DMS153 treated with DMSO at 0.1 percent for 48 hours (cell line): Measurements from ENCODE around the gene COBL.
A peak's percentile ranks its signal among the peaks of the same experiment; 100 is the strongest.

Experiments
- DNase-seq: peaks from one replicate; lab custom pipeline; 2025; ENCODE audit not compliant: unreplicated experiment; lab: John Stamatoyannopoulos, UW

COBL gene

DNA sequence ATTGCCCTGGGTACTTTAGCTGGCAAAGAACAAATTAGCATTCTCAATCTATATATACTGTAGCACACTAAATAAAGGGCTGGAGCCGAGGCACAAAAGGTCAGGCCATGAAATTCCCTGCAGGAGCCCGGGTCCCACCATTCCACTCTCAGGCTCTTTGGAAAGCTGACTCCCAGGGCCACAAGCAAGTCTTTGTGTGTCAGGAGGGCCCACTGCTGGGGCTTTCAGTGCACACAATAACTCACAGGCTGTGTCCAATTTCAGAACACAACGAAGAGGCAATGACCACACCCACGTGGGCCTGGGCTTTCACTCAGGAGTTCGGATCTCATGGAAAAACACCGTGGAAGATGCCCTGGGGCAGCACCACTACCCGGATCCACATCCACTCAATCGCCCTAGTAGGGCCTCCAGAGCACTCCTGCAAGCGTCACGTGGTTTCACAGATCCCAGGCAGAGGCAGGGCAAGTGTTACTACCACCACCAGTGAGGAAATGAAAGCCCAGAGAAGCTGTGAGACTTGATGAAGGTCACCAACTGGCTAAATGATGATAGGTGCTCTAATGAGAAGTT, 60.3 kb downstream of the COBL start:
- no peak for DNase-seq

DNA sequence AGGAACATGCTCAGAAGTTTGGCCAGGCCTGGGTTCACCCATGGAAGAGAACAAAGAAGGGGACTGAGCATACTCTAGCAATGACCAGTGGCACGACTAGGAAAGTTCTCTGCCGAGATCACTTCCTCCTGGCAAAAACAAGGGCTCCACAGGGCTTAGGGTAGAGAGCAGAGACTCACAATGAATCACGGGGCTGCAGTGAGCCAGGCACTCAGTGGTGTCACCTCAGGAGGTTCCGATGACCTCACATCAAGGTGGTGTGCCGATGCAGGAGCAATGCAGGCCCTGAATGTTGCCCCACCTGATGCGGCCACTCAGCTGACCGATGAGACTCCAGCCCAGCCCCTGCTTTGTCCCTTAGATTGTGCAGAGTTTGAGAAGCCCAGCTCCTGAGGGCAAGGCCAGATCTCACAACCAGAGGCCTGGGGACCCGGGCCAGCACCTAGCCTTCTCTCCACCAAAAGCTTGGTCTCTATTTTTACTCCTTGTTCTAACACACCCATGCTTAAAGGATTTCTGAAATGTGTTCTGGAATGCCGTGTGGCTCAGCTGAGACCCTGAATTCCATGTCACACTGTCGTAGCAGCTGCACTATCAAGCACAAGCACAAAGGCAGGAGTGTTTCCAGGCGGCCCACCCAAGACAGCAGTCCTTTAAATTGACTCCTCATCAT, 60.9 kb downstream of the COBL start:
- no peak for DNase-seq

DNA sequence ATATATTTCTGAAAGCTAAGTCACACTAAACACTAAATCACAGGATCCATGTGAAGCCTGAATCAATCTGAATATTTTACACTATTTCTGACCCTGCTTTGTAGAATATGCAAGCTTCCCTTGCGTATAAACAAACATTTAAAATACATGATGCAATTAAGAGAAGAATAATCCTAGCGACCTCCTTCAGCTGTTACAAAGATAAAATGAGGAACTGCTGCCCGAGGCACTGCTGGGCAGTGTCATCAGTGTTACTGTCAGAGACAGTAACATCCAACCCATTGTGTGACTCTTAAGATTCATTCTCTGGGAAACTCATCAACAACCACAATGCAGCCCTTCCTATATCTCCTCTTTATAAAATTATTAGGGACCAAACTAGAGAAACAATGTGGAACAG, 61.6 kb downstream of the COBL start:
- no peak for DNase-seq

DNA sequence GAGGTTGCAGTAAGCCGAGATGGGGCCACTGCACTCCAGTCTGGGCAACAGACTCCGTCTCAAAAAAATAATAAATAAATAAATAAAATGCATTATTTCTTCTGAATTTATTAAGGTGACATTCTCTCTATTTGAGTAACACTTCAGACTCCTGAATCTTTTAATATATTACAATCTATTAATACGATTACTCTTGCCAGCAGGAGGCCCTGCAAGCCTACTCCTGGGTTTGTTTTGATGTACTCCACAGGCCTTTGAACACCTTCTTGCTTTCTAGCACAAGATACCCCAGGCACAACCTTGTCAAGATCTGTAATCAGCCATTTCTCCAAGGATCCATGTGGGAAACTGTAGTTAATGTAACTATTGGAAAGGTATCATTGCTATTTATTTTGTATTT, 63.5 kb downstream of the COBL start:
- peak; percentile 51 for DNase-seq

DNA sequence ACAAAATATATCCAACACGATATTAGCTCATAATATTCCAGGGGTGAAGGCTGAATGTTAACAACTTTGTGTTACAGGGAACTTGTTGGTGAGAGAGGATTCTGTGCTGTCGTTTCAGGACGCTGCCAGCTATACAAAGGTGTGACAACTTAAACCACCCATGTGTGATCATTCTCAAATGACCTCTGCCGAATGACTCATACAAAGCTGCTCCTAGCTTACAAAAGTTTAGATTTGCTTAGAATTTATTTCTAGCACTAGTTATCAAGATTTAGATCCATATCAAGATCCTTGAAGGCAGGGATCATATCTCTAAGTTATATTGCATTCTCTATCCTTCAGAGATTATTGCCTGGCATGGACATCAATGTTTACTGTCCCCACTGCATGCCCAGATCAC, 65.3 kb downstream of the COBL start:
- no peak for DNase-seq

DNA sequence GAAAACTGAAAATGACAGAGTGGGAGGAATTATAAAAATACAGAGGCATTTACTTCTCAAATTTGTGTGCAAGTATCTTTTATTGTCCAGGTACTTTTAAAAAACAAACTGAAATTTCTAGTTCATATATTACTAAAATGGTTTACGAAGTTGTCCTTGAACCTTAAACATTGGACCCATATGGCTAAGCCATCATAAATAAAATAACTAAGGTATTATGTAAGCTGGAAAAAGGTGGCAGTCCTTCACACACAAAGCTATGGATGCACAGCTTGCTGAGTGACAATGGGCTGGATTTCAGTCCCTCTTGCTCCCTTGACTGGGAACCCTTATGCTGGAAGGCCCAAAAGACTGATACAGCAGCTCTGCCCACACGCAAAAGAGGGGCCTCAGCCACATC, 66.1 kb downstream of the COBL start:
- no peak for DNase-seq

DNA sequence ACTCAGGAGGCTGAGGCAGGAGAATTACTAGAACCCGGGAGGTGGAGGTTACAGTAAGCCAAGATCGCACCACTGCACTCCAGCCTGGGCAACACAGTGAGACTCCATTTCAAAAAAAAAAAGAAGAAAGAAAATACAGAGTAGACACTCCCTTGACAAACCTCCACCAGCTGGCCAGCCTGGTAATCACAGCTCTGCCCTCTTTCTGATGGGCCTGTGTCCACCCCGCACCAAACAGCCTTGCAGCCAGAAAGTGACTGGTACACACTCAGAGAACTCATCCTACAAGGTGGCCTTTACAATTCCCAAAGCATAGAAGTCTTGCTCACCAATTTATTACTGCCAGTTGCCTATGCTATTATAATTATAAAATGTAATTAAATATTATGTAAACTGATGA, 66.6 kb downstream of the COBL start:
- DNase-seq, result no peak

DNA sequence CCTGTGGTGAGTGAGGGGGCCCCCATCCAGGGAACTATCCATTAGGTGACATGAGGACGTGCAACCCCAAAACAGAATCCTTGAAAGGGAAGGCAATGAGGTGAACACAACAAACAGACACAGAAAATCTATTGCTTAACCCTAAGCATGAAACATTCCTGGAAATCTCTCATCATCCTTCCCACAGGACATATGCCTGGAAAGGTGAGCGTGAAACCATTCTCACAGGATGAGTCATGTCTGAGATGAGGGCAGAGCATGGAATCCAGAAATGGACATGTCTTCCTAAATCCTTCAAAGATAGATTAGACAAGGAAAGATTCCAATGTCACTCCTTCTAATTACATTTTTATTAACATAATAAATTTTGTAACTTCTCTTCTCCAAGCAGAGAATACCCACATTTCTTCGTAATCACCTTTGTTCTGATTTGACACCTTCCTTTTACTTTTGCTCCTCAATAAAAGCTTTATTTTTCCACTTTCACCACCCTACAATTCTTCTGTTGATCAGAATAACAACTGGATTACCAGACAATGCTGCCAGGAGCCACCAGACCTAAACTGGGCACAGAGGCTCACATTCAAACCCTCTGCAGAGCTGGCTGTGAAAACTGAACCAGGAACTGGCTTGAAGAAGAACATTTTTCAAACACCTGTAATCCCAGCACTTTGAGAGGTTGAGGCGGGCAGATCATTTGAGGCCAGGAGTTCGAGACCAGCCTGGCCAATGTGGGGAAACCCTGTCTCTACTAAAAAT, 67.2 kb downstream of the COBL start:
- DNase-seq, result no peak

DNA sequence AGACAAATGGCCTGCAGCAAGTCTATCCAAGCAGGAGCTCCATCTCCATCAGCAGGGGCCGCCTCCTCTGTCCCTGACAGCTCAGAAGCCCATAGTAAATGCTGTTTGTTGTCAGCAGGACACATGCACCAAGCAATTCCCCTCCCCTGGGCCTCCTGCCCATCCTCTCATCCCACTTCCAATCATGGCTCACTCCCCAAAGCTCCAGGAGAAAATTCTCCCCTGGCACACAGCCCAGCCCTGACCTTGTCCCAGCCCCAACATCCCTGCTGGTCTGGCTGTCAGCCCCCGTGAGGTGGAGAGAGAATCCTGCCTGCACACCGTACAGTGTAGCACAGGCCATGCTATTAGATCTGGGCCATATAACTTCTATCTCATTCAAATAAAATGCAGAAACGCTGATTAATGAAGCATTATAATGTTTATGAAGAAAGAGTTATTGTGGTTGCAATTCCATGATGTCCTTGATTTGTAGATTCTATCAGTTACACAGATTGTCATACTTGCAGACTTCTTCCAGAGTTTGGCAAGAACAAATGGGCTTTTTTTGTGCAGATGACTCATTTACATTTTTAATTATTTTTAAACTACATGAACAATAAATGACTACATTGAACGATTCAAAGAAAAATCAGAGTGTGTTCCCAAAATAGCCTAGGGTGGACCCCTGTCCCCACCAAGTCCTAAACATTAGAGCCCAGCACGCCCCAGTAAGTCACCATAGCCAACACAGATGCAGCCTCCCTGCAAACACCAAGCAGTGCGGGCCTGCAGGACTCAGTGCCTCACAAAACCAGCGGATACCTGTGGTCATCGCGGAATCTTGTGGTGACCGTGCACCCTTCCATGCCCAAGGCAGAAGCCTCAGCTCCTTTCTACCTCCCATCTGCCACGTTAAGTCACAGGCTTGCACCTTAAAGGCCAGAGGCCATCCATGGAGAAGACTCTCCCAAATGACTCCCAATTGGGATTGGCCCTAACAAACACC, 70.1 kb downstream of the COBL start:
- DNase-seq, result no peak

DNA sequence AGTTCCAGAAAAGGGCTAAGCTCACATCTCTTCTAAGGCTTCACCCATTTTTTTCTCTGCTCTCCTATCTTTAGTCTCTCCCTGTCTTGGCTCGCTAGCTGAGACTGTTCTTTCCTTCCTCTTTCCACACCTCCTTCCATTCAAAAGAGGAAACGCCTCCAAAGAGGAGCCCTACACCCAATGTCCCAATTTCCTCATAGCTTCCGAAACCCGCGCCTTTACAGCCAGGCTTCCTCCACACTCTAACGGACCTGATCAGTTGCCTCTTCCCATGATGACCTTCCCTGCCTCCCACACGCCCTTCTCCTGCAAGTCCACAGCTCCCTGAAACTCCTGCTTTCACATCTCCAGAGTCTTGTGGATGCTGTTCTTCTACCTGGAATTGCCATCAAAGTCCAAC, 71.7 kb downstream of the COBL start:
- no peak for DNase-seq

DNA sequence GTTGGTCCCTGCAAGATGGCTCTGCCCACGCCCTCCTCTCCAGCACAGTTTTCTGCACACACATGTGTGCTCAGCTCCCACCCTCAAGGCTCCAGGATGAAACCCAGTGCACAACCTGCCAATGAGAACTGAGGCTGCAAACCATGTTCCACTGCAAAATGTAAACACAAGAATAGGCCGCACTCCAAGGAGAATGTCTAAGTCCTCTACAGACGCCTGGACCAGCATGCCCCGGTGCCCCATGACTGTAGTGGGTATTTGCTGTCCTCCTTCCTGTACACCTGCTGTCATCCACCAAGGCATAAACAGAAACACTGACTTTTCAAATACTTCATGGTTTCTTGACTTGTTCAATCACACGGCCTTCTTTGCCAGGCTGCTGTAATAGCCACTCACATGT, 72.6 kb downstream of the COBL start:
- no peak for DNase-seq

DNA sequence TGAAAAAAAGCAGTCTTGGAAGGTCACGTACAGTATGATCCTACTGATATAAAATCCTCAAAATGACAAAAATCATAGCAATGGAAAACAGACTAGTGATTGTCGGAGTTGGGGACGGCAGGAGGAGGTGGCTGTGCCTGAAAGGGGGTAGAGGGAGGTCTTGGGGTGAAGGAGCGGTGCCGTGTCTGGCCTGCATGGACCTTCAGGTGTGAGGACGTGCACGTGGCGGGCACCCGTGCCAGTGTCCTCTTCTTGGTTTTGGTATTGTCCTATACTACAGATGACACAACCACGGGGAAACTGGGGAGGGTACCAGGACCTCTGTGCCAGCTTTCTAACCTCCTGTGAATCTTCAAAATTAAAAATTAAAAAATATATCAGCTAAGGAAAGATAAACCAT, 73.0 kb downstream of the COBL start:
- no peak for DNase-seq

DNA sequence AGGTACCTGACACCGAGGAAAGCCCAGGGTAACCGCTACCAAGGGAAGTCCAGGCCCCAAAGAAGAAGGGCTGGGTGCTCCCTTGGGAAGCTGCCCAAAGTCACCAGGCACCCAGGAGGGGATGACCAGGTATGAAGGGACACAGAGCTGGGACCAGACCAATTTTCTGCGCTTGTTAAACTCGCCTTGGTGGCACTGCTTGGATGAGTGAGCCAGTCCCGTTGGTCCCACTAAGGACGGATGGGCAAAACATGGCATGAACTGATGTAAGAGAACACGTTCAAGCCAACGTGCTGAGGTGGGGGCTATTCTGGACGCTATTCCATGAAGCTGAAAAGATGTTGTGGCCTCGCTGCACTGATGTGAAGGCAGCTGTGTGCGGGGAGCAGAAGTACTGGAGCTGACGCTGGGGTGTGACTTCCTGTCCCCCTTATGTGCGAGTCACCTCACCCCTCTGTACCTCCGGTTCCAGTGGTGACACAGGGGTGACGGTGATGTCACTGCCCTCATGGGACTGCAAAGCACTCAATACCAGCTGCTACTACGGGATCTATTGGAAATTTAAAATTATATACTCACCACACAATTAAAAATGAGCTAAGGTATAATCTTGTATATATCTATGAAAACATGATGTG, 73.6 kb downstream of the COBL start:
- no peak for DNase-seq

DNA sequence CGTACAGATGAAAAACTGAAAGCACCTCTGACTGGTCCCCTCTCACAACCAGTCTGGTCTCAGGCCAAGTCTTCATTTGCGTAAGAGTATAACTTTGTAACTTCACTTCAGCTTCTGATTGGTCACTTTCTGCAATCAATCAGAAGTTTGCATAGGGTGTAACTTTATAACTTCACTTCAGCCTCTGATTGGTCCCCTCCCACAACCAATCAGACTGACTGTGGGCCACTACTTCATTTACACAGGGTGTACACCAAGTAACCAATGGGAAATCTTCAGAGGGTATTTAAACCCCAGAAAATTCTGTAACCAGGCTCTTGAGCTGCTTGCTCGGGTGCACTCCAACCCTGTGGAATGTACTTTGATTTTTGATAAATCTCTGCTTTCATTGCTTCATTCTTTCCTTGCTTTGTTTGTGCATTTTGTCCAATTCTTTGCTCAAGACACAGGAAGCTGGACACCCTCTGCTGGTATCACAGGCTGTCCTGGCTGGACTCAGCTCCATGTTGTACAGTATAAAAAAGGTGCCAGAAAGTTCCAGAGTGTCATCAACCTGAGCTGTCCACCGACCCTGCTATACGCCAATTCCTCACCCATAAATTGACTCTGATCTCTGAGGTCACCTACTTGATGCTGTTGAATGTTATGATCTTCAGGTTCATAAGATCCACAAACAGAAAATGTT, 74.5 kb downstream of the COBL start:
- no peak for DNase-seq

DNA sequence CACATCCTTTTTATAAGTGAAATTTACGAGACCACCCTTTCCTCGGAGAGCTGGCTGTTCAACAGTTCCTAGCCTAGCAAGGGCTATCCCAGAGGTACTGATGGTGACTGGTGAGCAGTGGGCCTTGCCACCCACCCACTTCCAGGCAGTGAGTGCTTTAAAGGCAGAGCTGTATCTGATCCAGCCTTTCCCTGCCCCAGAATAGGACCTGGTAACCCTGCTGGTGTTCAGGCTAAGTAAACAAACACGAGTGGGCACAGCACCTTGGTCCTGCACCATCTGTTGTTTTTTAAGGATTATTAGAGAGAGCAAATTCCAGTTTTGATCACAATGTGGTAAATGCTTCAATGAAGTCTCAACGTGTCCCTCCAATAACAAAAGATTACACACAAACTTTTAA, 75.7 kb downstream of the COBL start:
- DNase-seq, result no peak

DNA sequence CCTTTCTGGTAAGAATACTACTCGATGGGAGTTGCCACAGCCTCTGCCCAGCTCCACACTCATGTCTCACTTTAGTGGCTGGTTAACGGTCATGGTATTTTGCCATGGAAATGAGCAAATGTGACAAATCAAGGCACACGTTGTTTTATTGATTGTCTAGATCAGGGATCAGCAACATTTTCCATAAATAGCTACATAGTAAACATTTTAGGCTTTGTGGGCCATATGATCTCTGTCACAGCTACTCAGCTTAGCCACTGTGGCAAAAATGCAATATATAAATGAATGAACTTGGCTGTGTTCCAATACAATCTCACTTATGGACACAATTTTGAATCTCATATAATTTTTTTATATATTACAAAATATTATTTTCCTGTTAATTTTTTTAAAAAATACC, 76.9 kb downstream of the COBL start:
- no peak for DNase-seq

DNA sequence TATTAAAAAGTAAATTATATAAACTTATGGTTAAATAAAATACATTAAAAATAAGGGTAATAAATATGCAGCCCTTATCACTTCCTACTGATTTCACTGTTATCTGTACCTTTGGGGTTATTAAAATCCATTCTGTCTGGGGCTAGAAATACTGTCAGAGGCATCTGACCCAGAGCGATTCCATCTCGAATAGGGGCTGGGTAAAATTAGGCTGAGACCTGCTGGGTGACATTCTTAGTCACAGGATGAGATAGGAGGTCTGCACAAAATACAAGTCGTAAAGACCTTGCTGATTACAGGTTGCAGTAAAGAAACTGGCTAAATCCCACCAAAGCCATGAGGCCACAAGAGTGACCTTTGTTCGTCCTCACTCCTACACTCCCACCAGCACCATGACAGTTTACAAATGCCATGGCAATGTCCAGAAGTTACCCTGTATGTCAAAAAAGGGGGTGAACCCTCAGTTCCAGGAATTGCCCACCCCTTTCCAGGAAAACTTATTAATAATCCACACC, 77.6 kb downstream of the COBL start:
- no peak for DNase-seq

DNA sequence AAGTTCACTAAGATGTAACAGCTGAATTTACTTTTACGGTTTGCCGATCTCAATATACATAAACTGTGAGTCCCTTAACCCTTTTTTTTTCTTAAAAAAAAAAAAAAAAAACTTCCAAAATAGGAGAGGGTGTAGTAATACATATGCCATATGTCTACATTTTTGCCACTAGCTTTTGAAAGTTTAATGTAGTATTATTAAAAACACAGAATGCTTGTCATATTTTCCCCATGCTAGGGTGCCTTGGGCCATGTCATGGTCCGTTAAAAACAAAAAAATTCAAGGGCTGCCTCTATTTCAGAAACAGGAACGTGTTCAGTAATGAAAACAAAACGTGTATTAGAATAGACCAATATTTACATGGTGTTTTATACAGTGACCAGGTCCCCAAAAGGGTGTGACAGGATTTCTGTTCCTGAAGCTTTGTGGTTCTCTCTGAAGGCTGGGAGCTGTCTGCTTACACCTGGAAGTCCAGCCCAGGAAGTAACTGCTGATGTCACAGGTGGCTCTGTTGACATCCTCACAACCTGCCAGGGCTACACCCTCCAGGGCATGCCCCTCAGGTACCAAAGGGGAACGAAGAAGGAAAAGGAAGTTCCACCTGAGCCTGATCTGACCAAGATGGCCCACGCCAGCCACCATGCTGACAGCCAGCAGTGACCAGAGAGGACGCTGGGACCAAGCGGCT, 79.0 kb downstream of the COBL start:
- no peak for DNase-seq

DNA sequence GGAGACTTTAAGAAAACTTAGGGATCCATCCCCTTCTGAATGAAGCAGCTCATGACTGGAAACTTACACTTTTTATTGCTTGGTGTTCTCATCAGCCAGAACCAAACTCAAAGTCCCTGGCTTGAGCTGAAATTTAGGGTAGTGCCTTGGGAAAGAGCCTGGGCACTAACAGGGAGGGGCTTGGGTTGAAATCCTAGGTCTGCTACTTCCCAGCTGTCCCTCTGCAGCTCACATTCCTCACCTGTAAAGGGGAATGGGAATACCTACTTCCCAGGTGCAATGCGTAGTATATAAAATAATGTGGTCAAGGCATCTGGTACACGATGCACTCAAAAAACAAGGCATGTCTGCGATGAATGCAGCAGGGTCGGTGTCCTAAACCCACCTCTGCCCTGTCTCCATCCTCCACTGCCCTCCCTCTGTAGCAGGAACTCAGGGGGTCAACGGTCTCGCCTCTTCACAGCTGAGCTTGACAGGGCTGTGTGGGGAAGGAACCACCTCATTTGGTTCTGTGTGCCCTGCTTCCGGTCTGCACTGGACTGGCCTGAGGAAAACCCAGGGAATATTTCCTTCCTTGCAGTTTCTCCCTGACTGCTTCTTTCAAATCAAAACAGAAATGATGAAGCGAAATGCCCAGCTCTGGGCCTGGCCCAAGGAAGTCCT, 80.0 kb downstream of the COBL start:
- DNase-seq, result no peak
